IMR-90 (cell line): ENCODE measurements around the gene ACOXL.

Experiments used
- CEBPB ChIP-seq: IDR thresholded peaks from 2 replicates; pipeline ENCODE4 v1.6.1; 2012; ENCODE audit warnings: low read depth, low read length, improper control_type of control experiment
- CTCF ChIP-seq: conservative IDR thresholded peaks from 2 replicates; pipeline ENCODE4 v1.5.1; 2012; ENCODE audit warnings: mild to moderate bottlenecking, low read depth, low read length, improper control_type of control experiment
- FOS ChIP-seq: fragments of 150-350 bp; IDR thresholded peaks from 2 replicates; pipeline ENCODE4 v1.6.1; 2016; ENCODE audit warnings: low read depth, low read length
- NFE2L2 ChIP-seq: fragments of 150-350 bp; IDR thresholded peaks from 2 replicates; pipeline ENCODE4 v1.6.1; 2016; ENCODE audit warnings: low read depth, mild to moderate bottlenecking, low read length
- POLR2A ChIP-seq: IDR thresholded peaks from 2 replicates; pipeline ENCODE4 v1.6.1; 2012; ENCODE audit warnings: mild to moderate bottlenecking, low read depth, low read length
- SMC3 ChIP-seq: fragments of 150-350 bp; IDR thresholded peaks from 2 replicates; pipeline ENCODE4 v1.6.1; 2016; ENCODE audit warnings: low read depth, mild to moderate bottlenecking, antibody characterized with exemption, low read length, moderate library complexity

GRCh38 chr2:111024496-111024895 lies 292.1 kb downstream of the ACOXL start:
- TF ChIP-seq FOS (no peak), CTCF (no peak), CEBPB (no peak), NFE2L2 (no peak), POLR2A (no peak), SMC3 (no peak)
